Measurements from ENCODE around the gene NRF1. TPM values are rescaled to one million over a fixed set of nuclear protein-coding genes. Genes with fewer than 3 reads are reported as not detected.

Gene NRF1
- total RNA-seq, 1 experiment from 2014 or later: 19.3 TPM

DNA sequence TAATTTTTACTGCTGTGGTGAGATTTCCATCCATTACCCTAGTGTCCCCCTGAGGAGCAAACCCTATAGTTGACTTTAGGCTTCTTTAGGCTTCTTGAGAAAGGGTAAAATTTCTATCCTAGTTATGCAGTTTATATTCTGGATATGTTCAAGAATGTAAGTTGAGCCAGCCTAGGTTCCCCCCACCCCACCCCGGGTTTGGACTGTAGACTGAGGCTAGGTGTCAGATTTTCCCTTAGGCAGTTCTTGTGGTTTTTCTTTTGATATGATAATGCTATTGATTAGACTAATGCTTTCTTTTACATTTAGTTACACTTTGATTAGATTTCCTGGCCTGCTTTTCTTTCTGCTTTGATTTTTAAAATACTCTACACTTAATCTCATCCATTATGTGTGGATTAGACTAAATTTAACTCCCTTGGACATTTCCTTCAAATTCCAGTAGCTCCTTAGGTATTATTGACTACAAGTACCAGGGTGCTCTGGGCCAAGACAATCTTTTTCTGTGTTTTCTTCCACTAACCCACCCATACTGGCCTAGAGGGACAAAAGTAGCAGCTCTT lies 37.7 kb downstream of the NRF1 start:
- Histone ChIP-seq H2BK120ac (ENCODE audit: low read depth, low read length, poor library complexity, severe bottlenecking) (no peak overlapping the region), H3T11ph (ENCODE audit: low read length) (no peak overlapping the region), H4K20me1 (ENCODE audit: control insufficient read depth, insufficient read depth, insufficient read length) (no peaks in the 10 kb centered on the region), H3K27me3 (ENCODE audit: insufficient read depth, low read length) (no peaks in the 10 kb centered on the region), H2BK12ac (ENCODE audit: insufficient read length, low read depth, low read length) (no peak overlapping the region), H3K9me3 (ENCODE audit: control insufficient read depth, low read depth, low read length) (no peaks in the 10 kb centered on the region), H3K23me2 (ENCODE audit: insufficient read length, low read depth, low read length, poor library complexity, severe bottlenecking) (no peaks in the 10 kb centered on the region), H3K14ac (ENCODE audit: insufficient read depth, low read length) (no peak overlapping the region), H3K23ac (ENCODE audit: insufficient read length, low read depth, low read length) (no peak overlapping the region), H3K4me1 (ENCODE audit: insufficient read depth, low read length) (peaks cover 2% of the 10 kb centered on the region; the same call in 1 of the 2 replicates), H2AFZ (ENCODE audit: low read length) (no peak overlapping the region), H3K18ac (ENCODE audit: insufficient read length, low read depth, low read length) (no peak overlapping the region), H3K79me1 (ENCODE audit: insufficient read depth, low read depth, low read length, poor library complexity, severe bottlenecking) (peaks cover 6% of the 10 kb centered on the region), H4K91ac (ENCODE audit: insufficient read length, low read depth, low read length) (no peak overlapping the region), H4K5ac (ENCODE audit: insufficient read length, low read depth, low read length) (no peak overlapping the region), H2BK5ac (ENCODE audit: insufficient read length, low read length) (no peak overlapping the region), H4K8ac (replicated peaks; ENCODE audit: insufficient read length, low read depth, low read length) (no peak overlapping the region), H3K9ac (ENCODE audit: extremely low read depth, insufficient read length, low read length) (no peak overlapping the region), H3K27ac (ENCODE audit: insufficient read length, low read depth, low read length) (no peak overlapping the region), H3K4ac (ENCODE audit: low read depth, low read length) (no peak overlapping the region), H3K79me2 (ENCODE audit: insufficient read depth, low read length) (peaks cover 5% of the 10 kb centered on the region; the same call in 1 of the 2 replicates), H2BK20ac (ENCODE audit: low read depth, low read length, poor library complexity, severe bottlenecking) (no peak overlapping the region), H2AK5ac (ENCODE audit: insufficient read length, low read length) (no peak overlapping the region), H2BK15ac (ENCODE audit: low read depth, low read length) (no peak overlapping the region), H3K4me2 (ENCODE audit: insufficient read depth, insufficient read length, low read length) (no peak overlapping the region), H3K56ac (ENCODE audit: insufficient read length, low read depth, low read length) (no peak overlapping the region)
- no CpG with 5 or more reads among the region's 1 CpG for WGBS (ENCODE audit: extremely low coverage, insufficient read length, low lambda C conversion rate)
- DNase-seq: no peak
- TF ChIP-seq, protein P1, sequence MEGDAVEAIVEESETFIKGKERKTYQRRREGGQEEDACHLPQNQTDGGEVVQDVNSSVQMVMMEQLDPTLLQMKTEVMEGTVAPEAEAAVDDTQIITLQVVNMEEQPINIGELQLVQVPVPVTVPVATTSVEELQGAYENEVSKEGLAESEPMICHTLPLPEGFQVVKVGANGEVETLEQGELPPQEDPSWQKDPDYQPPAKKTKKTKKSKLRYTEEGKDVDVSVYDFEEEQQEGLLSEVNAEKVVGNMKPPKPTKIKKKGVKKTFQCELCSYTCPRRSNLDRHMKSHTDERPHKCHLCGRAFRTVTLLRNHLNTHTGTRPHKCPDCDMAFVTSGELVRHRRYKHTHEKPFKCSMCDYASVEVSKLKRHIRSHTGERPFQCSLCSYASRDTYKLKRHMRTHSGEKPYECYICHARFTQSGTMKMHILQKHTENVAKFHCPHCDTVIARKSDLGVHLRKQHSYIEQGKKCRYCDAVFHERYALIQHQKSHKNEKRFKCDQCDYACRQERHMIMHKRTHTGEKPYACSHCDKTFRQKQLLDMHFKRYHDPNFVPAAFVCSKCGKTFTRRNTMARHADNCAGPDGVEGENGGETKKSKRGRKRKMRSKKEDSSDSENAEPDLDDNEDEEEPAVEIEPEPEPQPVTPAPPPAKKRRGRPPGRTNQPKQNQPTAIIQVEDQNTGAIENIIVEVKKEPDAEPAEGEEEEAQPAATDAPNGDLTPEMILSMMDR (conservative IDR thresholded peaks at IDR 0.05): no peak
- peak overlapping the region in 1 of 2 experiments; percentile 24; a peak in 1 of 5 replicates for H3K4me3 Mint-ChIP-seq
- H3K4me1 Mint-ChIP-seq: peaks cover 42 to 43% of the 10 kb centered on the region in 2 experiments
- peaks cover 9 to 24% (median 18%) of the 10 kb centered on the region in 3 experiments for H3K36me3 Mint-ChIP-seq (ENCODE audit: insufficient read depth in 1 of 3, low read depth in 3 of 3)
- H3K27me3 Mint-ChIP-seq (ENCODE audit: low read depth): no peaks in the 10 kb centered on the region
- peak overlapping the region in 2 of 3 experiments; percentile 20 to 91; a peak in 4 of 7 replicates for H3K27ac Mint-ChIP-seq
- peaks cover 9 to 11% of the 10 kb centered on the region in 2 experiments; a peak in 4 of 5 replicates for H3K9me3 Mint-ChIP-seq
